Urinary bladder (tissue), 4 donors: ENCODE data around the gene RAB6C. TPM values are rescaled to one million over a fixed set of nuclear protein-coding genes. Genes with fewer than 3 reads are reported as not detected.
"Not testable (repeated sequence)": the region's sequence is repeated elsewhere in the genome, so short reads cannot be mapped to it uniquely, and the experiment has no call there.

ENCODE experiments used
- DNase-seq: peaks from one replicate; pipeline ENCODE4 v3.0.0-alpha.2; 2015; ENCODE audit errors: extremely low spot score
- H3K27ac ChIP-seq: one replicate; pipeline ENCODE4 v1.5.1; 2013; ENCODE audit warnings: low read depth, mild to moderate bottlenecking, moderate library complexity
- H3K36me3 ChIP-seq: one replicate; pipeline ENCODE4 v1.6.1; 2013; ENCODE audit warnings: mild to moderate bottlenecking, moderate library complexity; ENCODE audit not compliant: insufficient read depth
- H3K4me1 ChIP-seq: one replicate; pipeline ENCODE4 v1.6.1; 2013; ENCODE audit warnings: mild to moderate bottlenecking, moderate library complexity; ENCODE audit not compliant: insufficient read depth
- H3K4me3 ChIP-seq: one replicate; pipeline ENCODE4 v1.5.1; 2013; ENCODE audit warnings: low read depth, low read length
- WGBS: extraction: QIAGEN DNeasy Blood & Tissue Kit; methylation state at CpG from one replicate; pipeline ENCODE4 v1.1.7; 2013; 5-methylcytosine and 5-hydroxymethylcytosine counted together
- polyA plus RNA-seq: library from polyadenylated mRNA; stranded (reverse); fragments of 200-250 nt; gene quantifications from one replicate; pipeline ENCODE4 v1.2.3, GENCODE V29; 2013
- total RNA-seq: library from RNA; depleted of rRNA; stranded (reverse); fragments of >200 nt; gene quantifications from one replicate; pipeline ENCODE4 v1.2.3, GENCODE V29; 2014
- donor health status: healthy with polysubstance abuse.
- donor health status: healthy.

The RAB6C gene
- total and polyA plus RNA-seq, 2 donors, result 0.08 to 0.11 TPM

DNA sequence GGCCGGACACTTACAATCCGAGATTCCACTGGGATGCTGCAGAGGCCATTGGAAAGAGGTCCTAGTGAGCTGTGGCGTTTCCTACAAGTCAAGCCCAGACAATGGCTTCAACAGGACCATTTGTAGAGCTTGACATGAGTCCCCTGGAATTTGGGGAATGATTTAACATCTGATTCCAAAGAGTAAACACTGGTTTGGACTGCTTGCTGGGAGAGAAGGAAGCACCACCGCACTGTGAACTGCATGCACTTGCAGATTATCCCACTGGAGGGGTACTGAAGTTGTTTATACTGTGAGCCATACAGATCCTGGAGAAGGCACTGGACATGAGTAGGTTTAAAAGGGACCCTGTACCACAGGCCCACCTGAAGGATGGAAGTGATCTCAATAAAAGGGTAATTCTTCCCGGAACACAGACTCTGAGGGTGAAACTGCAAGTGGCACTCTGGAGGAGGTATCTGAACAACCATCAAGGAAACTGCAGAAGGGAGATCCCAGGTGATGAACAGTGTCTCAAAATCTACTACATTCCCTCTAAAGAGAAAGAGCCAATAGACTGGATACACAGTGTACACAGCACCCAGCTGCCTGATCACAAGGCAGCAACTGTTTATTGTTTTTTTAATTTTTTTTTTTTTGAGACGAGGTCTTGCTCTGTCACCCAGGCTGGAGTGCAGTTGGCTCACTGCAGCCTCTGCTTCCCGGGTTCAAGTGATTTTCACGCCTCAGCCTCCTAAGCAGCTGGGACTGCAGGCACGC, 4.3 kb upstream of the RAB6C start:
- WGBS, result 76% methylated on average over 9 of the region's 9 CpGs
- Histone ChIP-seq H3K27ac (no peak overlapping the region), H3K36me3 (no peaks in the 10 kb centered on the region), H3K4me1 (no peaks in the 10 kb centered on the region), H3K4me3 (no peak overlapping the region)
- no peak for DNase-seq

DNA sequence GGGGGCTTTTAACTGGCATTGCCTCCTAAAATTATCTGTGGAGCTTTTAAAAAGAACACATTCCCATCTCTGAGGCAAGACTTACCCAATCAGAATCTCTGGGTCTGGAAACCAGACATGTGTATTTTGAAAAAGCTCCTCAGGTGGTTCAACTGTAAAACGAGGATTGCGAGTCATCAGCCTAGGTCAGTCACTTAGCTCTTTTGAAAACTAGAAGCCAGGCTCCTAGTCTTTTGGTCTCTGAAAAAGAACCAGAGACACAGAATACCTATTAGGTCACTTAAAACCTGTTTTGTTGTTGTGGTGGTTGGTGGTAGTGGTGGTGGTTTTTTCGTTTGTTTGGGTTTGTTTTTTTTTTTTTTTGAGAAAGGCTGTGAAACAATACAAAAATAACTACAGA, 2.5 kb upstream of the RAB6C start:
- H3K4me1 ChIP-seq, DNase-seq, H3K4me3 ChIP-seq, H3K36me3 ChIP-seq, H3K27ac ChIP-seq: not testable (repeated sequence)
- WGBS, result 73% methylated on average over 3 of the region's 3 CpGs

DNA sequence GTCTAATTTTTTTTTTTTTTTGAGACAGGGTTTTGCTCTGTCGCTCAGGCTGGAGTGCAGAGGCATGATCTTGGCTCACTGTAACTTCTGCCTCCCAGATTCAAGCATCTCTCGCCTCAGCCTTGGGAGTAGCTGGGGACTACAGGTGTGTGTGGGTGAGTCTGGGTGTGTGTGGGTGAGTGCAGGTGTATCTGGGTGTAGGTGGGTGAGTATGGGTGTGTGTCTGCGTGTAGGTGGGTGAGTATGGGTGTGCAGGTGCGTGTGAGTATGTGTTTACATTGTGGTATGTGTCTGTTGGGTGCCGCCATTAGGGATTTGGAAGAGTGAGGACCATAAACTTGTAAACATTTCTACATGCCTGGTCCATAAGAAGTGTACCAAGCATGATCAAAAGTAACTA, 1.5 kb upstream of the RAB6C start:
- no peak overlapping the region for H3K4me3 ChIP-seq
- DNase-seq, result no peak
- WGBS, result 84% methylated on average over 5 of the region's 5 CpGs
- no peaks in the 10 kb centered on the region for H3K4me1 ChIP-seq
- no peaks in the 10 kb centered on the region for H3K36me3 ChIP-seq
- H3K27ac ChIP-seq, result no peak overlapping the region

DNA sequence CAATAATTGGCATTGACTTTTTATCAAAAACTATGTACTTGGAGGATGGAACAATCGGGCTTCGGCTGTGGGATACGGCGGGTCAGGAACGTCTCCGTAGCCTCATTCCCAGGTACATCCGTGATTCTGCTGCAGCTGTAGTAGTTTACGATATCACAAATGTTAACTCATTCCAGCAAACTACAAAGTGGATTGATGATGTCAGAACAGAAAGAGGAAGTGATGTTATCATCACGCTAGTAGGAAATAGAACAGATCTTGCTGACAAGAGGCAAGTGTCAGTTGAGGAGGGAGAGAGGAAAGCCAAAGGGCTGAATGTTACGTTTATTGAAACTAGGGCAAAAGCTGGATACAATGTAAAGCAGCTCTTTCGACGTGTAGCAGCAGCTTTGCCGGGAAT, 780 bp downstream of the RAB6C start:
- H3K27ac ChIP-seq, DNase-seq, H3K4me3 ChIP-seq, H3K36me3 ChIP-seq, H3K4me1 ChIP-seq: not testable (repeated sequence)
- whole genome bisulfite sequencing, result 4% methylated on average over 4 of the region's 13 CpGs

DNA sequence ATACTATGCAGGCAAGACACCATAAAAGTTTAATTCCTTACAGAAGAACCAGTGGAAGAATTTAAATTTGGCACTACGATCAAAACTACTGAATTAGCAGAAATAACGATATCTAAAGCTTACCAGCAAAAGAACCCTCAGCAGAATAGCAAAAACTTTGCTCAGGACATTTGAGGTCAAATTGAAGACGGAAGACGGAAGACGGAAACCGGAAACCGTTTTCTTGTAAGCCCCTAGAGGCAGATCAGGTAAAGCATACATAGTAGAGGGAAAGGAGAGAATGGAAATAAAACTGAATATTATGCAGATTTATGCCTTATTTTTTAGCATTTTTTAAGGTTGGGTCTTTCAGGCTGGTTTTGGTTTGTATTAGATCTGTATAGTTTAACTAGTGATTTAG, 2.2 kb downstream of the RAB6C start:
- WGBS, result 47% methylated on average over 7 of the region's 7 CpGs
- not testable (repeated sequence) for H3K4me1 ChIP-seq, H3K27ac ChIP-seq, H3K4me3 ChIP-seq, DNase-seq, H3K36me3 ChIP-seq

DNA sequence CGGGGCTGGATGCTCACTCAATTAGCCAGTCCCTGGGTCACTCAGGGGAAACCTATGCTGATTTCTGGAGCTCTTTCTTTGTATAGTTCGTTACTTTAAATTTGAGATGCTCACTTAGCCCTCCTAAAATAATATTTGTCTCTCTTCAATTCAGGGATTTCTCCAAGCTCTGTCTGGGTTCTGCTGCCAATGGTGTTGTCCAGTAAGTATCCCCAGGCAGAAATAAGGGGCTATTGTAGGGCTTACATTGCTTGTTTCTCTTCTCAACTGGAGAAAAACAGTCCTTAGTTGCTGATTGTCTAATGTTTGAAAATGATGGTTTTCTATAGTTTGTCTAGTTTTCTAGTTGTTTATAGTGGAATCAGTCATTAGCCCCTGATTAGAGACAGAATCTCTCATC, 5.0 kb downstream of the RAB6C start:
- Histone ChIP-seq H3K36me3 (no peaks in the 10 kb centered on the region), H3K27ac (no peak overlapping the region), H3K4me1 (no peaks in the 10 kb centered on the region), H3K4me3 (no peak overlapping the region)
- DNase-seq, result no peak
- 65% methylated on average over 2 of the region's 2 CpGs for WGBS

DNA sequence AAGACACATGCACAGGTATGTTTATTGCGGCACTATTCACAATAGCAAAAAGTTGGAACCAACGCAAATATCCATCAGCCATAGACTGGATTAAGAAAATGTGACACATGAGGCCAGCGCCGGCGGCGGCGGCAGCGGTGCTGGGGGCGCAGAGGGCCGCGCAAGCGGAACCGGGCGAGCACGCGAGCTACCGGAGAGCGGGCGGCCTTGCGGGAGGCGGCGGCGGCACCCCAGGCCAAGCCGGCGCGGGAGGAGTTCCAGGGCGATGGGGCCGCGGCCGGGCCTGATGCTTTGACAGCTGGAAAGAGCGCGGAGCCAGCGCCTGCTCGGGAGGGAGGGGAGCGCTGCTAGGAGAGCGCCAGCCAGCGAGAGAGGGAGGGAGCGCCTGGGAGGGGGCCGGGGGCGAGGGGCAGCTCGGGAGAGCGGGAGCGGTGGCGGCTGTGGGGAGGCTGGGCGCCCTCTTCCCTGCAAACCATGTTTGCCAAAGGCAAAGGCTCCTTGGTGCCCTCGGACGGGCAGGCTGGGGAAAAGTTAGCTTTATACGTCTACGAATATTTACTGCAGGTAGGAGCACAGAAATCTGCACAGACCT, 13.0 kb downstream of the RAB6C start:
- WGBS, result 5% methylated on average over 37 of the region's 49 CpGs
- DNase-seq, H3K36me3 ChIP-seq, H3K4me3 ChIP-seq, H3K27ac ChIP-seq, H3K4me1 ChIP-seq: not testable (repeated sequence)

DNA sequence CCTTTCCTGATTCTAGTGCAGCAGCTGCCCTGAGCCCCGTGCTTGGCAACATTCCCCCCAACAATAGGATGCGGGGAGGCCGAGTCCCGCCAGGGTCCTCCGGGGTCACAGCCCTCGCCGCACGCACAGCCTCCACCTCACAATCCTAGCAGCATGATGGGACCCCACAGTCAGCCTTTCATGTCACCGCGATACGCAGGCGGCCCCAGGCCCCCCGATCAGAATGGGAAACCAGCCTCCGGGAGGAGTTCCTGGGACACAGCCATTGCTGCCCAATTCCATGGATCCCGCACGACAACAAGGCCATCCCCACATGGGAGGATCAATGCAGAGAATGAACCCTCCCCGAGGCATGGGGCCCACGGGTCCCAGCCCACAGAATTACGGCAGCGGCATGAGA, 13.7 kb downstream of the RAB6C start:
- WGBS, result 27% methylated on average over 20 of the region's 20 CpGs
- H3K4me1 ChIP-seq, H3K27ac ChIP-seq, H3K36me3 ChIP-seq, H3K4me3 ChIP-seq, DNase-seq: not testable (repeated sequence)

DNA sequence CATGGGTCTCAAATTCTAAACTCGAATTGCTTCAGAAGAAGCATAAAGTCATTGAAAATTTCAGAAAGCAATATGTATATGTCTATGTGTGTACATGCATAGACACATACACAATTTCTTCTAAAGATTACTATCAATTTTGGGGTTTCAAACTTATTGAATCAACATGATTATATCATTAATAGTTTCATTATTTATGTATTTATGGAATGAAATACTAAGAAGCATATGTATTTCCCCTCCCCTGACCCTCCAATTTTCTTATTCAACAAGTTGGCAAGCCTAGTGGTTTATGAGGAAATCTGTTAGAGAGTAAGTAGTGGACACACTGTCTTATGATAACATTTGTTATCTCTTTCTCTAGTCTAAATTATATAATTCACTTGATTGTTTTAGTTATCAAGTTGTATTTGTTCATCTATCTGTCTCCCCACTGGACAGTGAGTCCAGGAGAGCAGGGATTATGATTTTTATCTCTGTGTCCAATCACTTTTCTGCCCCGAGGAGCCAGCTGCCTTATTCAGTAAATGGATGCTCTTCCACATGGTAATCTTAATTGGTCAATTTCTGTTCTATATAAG, 17.3 kb downstream of the RAB6C start:
- H3K4me1 ChIP-seq, H3K27ac ChIP-seq, DNase-seq, H3K4me3 ChIP-seq, H3K36me3 ChIP-seq: not testable (repeated sequence)
- WGBS, result 52% methylated on average over 2 of the region's 2 CpGs

DNA sequence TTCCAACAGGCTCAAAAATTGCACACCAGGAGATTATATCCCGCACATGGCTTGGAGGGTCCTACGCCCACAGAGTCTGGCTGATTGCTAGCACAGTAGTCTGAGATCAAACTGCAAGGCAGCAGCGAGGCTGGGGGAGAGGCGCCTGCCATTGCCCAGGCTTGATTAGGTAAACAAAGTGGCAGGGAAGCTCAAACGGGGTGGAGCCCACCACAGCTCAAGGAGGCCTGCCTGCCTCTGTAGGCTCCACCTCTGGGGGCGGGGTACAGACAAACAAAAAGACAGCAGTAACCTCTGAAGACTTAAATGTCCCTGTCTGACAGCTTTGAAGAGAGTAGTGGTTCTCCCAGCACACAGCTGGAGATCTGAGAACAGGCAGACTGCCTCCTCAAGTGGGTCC, 19.3 kb downstream of the RAB6C start:
- 77% methylated on average over 6 of the region's 6 CpGs for WGBS
- H3K36me3 ChIP-seq, H3K4me3 ChIP-seq, H3K27ac ChIP-seq, DNase-seq, H3K4me1 ChIP-seq: not testable (repeated sequence)

DNA sequence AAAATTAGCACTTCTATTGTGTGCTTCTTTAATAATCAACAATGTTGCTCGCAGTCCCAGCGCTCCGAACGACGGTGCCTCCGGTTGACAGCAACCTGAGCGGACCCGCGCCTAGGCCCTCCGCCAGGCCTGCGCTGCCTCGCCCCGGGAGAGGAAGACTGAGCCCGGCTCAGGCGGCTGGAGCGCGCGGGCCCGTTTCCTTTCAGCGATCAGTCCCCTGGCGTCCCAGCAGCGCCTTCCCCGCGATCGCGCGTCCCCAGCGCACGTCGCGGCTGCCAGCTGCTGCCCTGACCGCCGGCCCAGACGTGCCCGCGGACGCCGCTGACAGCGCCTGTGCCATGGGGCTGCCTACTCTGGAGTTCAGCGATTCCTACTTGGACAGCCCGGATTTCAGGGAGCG, 26.4 kb downstream of the RAB6C start:
- not testable (repeated sequence) for H3K4me1 ChIP-seq, H3K4me3 ChIP-seq, DNase-seq, H3K36me3 ChIP-seq, H3K27ac ChIP-seq
- WGBS, result 5% methylated on average over 39 of the region's 42 CpGs

DNA sequence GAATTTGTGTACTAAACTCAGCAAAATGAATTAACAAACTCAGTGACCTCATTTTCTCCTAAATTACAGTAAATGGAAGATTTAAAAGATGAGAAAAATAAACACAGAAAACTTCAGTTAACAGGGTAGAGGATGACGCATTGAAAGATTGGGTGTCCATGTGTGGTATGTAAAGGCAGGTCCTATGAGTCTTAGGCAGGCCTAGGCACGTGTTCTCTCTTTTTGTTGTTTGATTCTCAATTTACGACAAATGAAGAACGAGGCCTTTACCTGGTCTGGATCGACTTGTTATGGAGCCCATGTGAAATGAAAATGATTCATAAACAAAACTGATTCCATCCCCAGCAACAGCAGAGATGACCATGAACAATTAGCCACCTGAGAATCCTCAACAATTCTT, 37.2 kb downstream of the RAB6C start:
- not testable (repeated sequence) for H3K27ac ChIP-seq, H3K36me3 ChIP-seq, H3K4me3 ChIP-seq, H3K4me1 ChIP-seq, DNase-seq
- WGBS, result 83% methylated on average over 5 of the region's 5 CpGs

DNA sequence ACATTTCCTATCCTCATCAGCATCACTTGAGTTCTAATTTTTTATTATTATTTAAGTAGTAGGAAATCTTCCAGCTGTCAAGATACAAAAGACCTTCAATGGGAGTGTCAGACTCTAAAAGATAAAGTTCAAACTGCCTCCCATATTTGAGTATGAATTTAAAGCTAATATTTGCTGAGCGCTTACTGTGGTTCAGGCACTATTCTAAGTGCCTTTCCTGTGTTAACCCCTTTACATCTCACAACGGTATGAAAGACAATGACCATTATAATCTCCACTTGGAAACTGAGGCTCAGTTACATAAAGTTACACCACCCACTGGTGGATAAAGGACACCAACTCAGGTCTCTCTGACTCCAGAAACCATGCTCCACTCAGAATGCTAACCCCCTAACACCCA, 39.9 kb downstream of the RAB6C start:
- Histone ChIP-seq H3K27ac (no peak overlapping the region), H3K4me3 (no peak overlapping the region), H3K36me3 (no peaks in the 10 kb centered on the region), H3K4me1 (no peaks in the 10 kb centered on the region)
- 74% methylated on average over 2 of the region's 2 CpGs for WGBS
- no peak for DNase-seq

DNA sequence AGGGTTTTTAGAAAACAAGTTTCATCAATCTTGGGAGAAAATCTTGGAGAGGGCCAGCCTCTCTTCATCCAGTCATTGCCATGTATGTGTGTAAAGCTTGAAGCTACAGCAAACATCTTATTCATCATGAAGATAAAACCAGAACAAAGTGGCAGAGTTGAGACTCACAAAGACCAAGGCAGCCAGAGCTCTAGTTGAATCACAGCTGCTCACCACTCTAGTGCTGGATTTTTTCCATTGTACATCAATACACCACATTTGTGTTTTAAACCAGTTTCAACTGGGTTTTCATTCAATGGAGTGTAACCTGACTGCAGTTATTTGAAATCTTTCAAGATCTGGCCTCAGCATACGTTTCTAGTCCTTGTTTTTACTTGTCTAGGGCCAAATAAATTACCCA, 40.6 kb downstream of the RAB6C start:
- not testable (repeated sequence) for H3K27ac ChIP-seq, H3K4me1 ChIP-seq, H3K36me3 ChIP-seq, DNase-seq, H3K4me3 ChIP-seq
- WGBS, result 18% methylated on average over 1 of the region's 1 CpG
